ENCODE data around the gene EXOC4.

GRCh38 chr7:133669061-133669455, 416.2 kb downstream of the EXOC4 start:
- TF ChIP-seq POLR2A (IDR thresholded peaks at IDR 0.05) (no peak), POLR2AphosphoS5 (IDR thresholded peaks at IDR 0.05) (no peak), CTCF (IDR thresholded peaks at IDR 0.05) (no peak)
